HepG2 (cell line): ENCODE measurements around the gene PLD1.

Experiments used
- CTCF ChIP-seq: sonication (generic); formaldehyde crosslinking; IDR thresholded peaks from 2 replicates; pipeline ENCODE4 v1.5.0; 2020; ENCODE audit warnings: mild to moderate bottlenecking, missing genetic modification reagents, moderate library complexity
- FOXP1 ChIP-seq, 2 experiments: fragments of 450-650 bp in 1 of 2; IDR thresholded peaks; 2 replicates each; pipeline ENCODE4 v1.6.1; 2017 to 2018; ENCODE audit warnings: antibody characterized with exemption in 1 of 2
- HMGA1 ChIP-seq: sonication (generic); formaldehyde crosslinking; conservative IDR thresholded peaks from 2 replicates; pipeline ENCODE4 v1.4.0; 2020; ENCODE audit warnings: missing genetic modification reagents
- MXD1 ChIP-seq: sonication (generic); formaldehyde crosslinking; IDR thresholded peaks from 2 replicates; pipeline ENCODE4 v1.4.0; 2020; ENCODE audit warnings: mild to moderate bottlenecking, missing genetic modification reagents
- TAF1 ChIP-seq: sonication (generic); formaldehyde crosslinking; IDR thresholded peaks from 2 replicates; pipeline ENCODE4 v1.4.0; 2020; ENCODE audit warnings: missing genetic modification reagents
- TF ChIP-seq, protein P1 (sequence below): sonication (generic); formaldehyde crosslinking; IDR thresholded peaks from 2 replicates; pipeline ENCODE4 v1.9.0; 2021; ENCODE audit warnings: missing genetic modification reagents, borderline replicate concordance
- TF ChIP-seq, protein P2 (sequence below): sonication (generic); formaldehyde crosslinking; IDR thresholded peaks from 2 replicates; pipeline ENCODE4 v1.8.1; 2022; ENCODE audit warnings: mild to moderate bottlenecking, missing genetic modification reagents
- TF ChIP-seq, protein P3 (sequence below): sonication (generic); formaldehyde crosslinking; IDR thresholded peaks from 2 replicates; pipeline ENCODE4 v1.5.0; 2020; ENCODE audit warnings: mild to moderate bottlenecking, low read depth, missing genetic modification reagents, borderline replicate concordance

- TF ChIP-seq, protein P1, sequence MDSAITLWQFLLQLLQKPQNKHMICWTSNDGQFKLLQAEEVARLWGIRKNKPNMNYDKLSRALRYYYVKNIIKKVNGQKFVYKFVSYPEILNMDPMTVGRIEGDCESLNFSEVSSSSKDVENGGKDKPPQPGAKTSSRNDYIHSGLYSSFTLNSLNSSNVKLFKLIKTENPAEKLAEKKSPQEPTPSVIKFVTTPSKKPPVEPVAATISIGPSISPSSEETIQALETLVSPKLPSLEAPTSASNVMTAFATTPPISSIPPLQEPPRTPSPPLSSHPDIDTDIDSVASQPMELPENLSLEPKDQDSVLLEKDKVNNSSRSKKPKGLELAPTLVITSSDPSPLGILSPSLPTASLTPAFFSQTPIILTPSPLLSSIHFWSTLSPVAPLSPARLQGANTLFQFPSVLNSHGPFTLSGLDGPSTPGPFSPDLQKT (CRISPR knock-in tag): no peak
- no peak for TF ChIP-seq CTCF
- no peak for TF ChIP-seq MXD1 (CRISPR knock-in tag)
- TF ChIP-seq TAF1 (CRISPR knock-in tag): no peak
- no peak for TF ChIP-seq HMGA1
- TF ChIP-seq, protein P2, sequence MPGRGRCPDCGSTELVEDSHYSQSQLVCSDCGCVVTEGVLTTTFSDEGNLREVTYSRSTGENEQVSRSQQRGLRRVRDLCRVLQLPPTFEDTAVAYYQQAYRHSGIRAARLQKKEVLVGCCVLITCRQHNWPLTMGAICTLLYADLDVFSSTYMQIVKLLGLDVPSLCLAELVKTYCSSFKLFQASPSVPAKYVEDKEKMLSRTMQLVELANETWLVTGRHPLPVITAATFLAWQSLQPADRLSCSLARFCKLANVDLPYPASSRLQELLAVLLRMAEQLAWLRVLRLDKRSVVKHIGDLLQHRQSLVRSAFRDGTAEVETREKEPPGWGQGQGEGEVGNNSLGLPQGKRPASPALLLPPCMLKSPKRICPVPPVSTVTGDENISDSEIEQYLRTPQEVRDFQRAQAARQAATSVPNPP (CRISPR knock-in tag): no peak
- TF ChIP-seq, protein P3, sequence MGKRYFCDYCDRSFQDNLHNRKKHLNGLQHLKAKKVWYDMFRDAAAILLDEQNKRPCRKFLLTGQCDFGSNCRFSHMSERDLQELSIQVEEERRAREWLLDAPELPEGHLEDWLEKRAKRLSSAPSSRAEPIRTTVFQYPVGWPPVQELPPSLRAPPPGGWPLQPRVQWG (CRISPR knock-in tag): no peak
- no peak for TF ChIP-seq FOXP1 (IDR thresholded peaks at IDR 0.05)
- TF ChIP-seq FOXP1 (CRISPR knock-in tag; IDR thresholded peaks at IDR 0.05): no peak
Observed at GRCh38 chr3:171688002-171688401, 122.3 kb downstream of the PLD1 start.
